PC-9 (cell line): ENCODE measurements around the gene RTN4IP1. TPM values are rescaled to one million over a fixed set of nuclear protein-coding genes. Genes with fewer than 3 reads are reported as not detected.
A peak's percentile ranks its signal among the peaks of the same experiment; 100 is the strongest.

Experiments used
- Bru-seq: library from RNA; stranded (reverse); fragments of 400-500 nt; gene quantifications from one replicate; lab custom pipeline; 2021; lab: Mats Ljungman, UMichigan
- BruChase-seq, 2 experiments: library from RNA; stranded (reverse); fragments of 400-500 nt; gene quantifications; one replicate each; lab custom pipeline; 2021; lab: Mats Ljungman, UMichigan
- BruUV-seq: library from RNA; stranded (reverse); fragments of 400-500 nt; replicated peaks from 2 replicates; lab custom pipeline; 2021; lab: Mats Ljungman, UMichigan
- CTCF ChIA-PET: fragments of 300-600 bp; sonication (Branson Sonifier 250); formaldehyde crosslinking; loops from one replicate; lab custom pipeline; 2022; ENCODE audit warnings: antibody characterized with exemption; lab: Charles Lee
- POLR2A ChIA-PET: fragments of 300-600 bp; sonication (Branson Sonifier 250); formaldehyde crosslinking; loops from one replicate; lab custom pipeline; 2022; ENCODE audit warnings: antibody characterized with exemption; ENCODE audit not compliant: unreplicated experiment; lab: Charles Lee
- DNase-seq, 2 experiments: peaks; one replicate each; pipeline versions ENCODE4 v3.0.0 to v3.0.0-alpha.2; 2015 to 2022; ENCODE audit warnings: mixed read lengths in 1 of 2
- H2AFZ ChIP-seq: fragments of 200-600 bp; sonication (generic); 2 replicates; pipeline ENCODE4 v1.8.1; 2017; ENCODE audit warnings: antibody characterized with exemption
- H3F3A ChIP-seq: fragments of 200-600 bp; sonication (generic); 2 replicates; pipeline ENCODE4 v1.8.1; 2017; ENCODE audit warnings: antibody characterized with exemption, mild to moderate bottlenecking, low read depth; ENCODE audit not compliant: insufficient read depth
- H3K27ac ChIP-seq: fragments of 200-600 bp; sonication (generic); 2 replicates; pipeline ENCODE4 v1.6.1; 2016; ENCODE audit warnings: mixed run types
- H3K27me3 ChIP-seq: fragments of 200-600 bp; sonication (generic); 2 replicates; pipeline ENCODE4 v1.6.1; 2016; ENCODE audit warnings: low read depth, mixed run types; ENCODE audit not compliant: insufficient read depth
- H3K36me3 ChIP-seq: fragments of 200-600 bp; sonication (generic); 2 replicates; pipeline ENCODE4 v1.6.1; 2016; ENCODE audit warnings: low read depth, mixed run types
- H3K4me1 ChIP-seq: fragments of 200-600 bp; sonication (generic); replicated peaks from 2 replicates; pipeline ENCODE4 v1.6.1; 2016; ENCODE audit warnings: mixed run types; ENCODE audit not compliant: insufficient read depth
- H3K4me2 ChIP-seq: fragments of 200-600 bp; sonication (generic); 2 replicates; pipeline ENCODE4 v1.6.1; 2017; ENCODE audit warnings: mixed run types
- H3K4me3 ChIP-seq: fragments of 200-600 bp; sonication (generic); 2 replicates; pipeline ENCODE4 v1.6.1; 2016; ENCODE audit warnings: mixed run types
- H3K79me2 ChIP-seq: fragments of 200-600 bp; sonication (generic); 2 replicates; pipeline ENCODE4 v1.6.1; 2017; ENCODE audit warnings: low read depth, mixed run types
- H3K9me2 ChIP-seq: fragments of 200-600 bp; sonication (generic); 2 replicates; pipeline ENCODE4 v1.8.1; 2017; ENCODE audit warnings: mild to moderate bottlenecking; ENCODE audit not compliant: insufficient read depth
- H3K9me3 ChIP-seq: fragments of 200-600 bp; sonication (generic); 2 replicates; pipeline ENCODE4 v1.8.1; 2016; ENCODE audit warnings: low read depth; ENCODE audit not compliant: insufficient read depth
- H4K20me1 ChIP-seq: fragments of 200-600 bp; sonication (generic); 2 replicates; pipeline ENCODE4 v1.8.1; 2017; ENCODE audit not compliant: insufficient read depth
- EZH2 ChIP-seq: fragments of 200-600 bp; sonication (generic); IDR thresholded peaks from 2 replicates; pipeline ENCODE4 v1.8.0; 2017; ENCODE audit warnings: antibody characterized with exemption, low read depth
- intact Hi-C: fragments of 100-400 bp; cut with micrococcal nuclease; formaldehyde crosslinking; loops from one replicate; pipeline ENCODE4 v1.10.0; 2022; ENCODE audit not compliant: unreplicated experiment
- long read RNA-seq: library from polyadenylated mRNA; stranded (forward); transcript quantifications from one replicate; pipeline ENCODE4 v2.0.0, GENCODE V29; 2022
- total RNA-seq: library from RNA; stranded (reverse); gene quantifications from 2 replicates; pipeline ENCODE4 v1.2.3, GENCODE V29; 2021
- TF ChIP-seq, protein P1 (sequence below): fragments of 200-600 bp; sonication (generic); conservative IDR thresholded peaks from 2 replicates; pipeline ENCODE4 v1.6.1; 2017; ENCODE audit warnings: mixed run types, antibody characterized with exemption, mild to moderate bottlenecking, moderate library complexity

RTN4IP1 gene, protein sequence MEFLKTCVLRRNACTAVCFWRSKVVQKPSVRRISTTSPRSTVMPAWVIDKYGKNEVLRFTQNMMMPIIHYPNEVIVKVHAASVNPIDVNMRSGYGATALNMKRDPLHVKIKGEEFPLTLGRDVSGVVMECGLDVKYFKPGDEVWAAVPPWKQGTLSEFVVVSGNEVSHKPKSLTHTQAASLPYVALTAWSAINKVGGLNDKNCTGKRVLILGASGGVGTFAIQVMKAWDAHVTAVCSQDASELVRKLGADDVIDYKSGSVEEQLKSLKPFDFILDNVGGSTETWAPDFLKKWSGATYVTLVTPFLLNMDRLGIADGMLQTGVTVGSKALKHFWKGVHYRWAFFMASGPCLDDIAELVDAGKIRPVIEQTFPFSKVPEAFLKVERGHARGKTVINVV
- total RNA-seq, result 8.1 and 10.0 TPM in 2 replicates
- percentile 58 among the genes with signal in this experiment for Bru-seq, nascent RNA
- percentile 56 among the genes with signal in this experiment for BruChase-seq, experiment 1, labeled RNA remaining after a 2-hour chase
- BruChase-seq, experiment 2, labeled RNA remaining after a 6-hour chase, result percentile 47 among the genes with signal in this experiment
- long read RNA-seq, transcript RTN4IP1-201 (9 exons, 1,682 nt), result major isoform, 19 of 23 reads
- long read RNA-seq, partial matches to known transcripts, result 1 of 23 reads
- long read RNA-seq, other reads (novel, unspliced or antisense), result 3 of 23 reads

DNA sequence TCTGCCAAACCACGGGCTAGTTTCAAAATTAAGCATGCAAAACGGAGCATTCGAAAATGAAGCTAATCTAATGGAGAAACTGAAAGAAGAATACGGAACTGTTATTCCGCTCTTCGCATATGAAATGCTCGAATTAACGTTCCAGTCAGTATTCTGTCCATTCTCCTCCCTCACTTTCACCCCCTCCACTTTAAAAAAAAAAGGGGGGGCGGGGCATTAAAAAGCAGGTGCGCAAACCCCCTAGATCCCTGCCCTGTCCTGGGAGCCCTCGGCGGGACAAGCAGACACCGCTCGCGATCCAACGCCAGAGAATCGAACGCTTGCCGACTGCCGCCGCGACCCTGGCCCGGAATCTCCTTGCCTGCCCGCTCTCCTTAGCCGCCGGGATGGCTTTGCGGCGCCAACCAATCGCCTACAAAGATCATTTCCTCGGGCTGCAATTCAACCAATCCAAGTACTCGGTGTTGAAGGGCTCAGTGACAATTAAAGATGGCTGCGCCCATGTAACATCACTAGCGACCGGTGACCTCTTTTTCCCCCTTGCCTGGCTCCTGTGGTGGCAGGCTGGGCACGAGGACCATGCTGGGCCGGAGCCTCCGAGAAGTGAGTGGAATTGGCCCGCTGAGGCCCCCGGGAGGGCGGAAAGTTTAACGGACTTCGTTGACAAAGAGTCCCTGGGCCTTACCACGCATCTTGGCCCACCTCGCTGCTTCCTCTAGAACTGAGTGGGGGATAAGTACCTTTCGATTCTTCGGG is at the start of gene RTN4IP1, which contains the start of gene QRSL1:
Gene RTN4IP1, minus strand, starts transcription at position 396 of the 756 bp plus-strand sequence. CDS start 477 bp downstream, outside the sequence.
Gene QRSL1, plus strand, starts transcription at position 476 of the 756 bp plus-strand sequence. Its CDS starts 104 bp downstream, at position 580.
- Histone ChIP-seq H2AFZ (peak within 1 kb of the TSS; percentile 90), H3F3A (no peaks in the 10 kb centered on the region; the same call in 1 of the 2 replicates), H3K9me3 (no peaks in the 10 kb centered on the region), H3K27me3 (no peaks in the 10 kb centered on the region), H3K79me2 (peaks cover 57% of the 10 kb centered on the region), H3K36me3 (no peaks in the 10 kb centered on the region), H3K27ac (peak within 1 kb of the TSS; percentile 68), H3K4me1 (peaks cover 10% of the 10 kb centered on the region), H3K9me2 (no peaks in the 10 kb centered on the region), H3K4me3 (peak within 1 kb of the TSS; percentile 96), H4K20me1 (peaks cover 3% of the 10 kb centered on the region; the same call in 1 of the 2 replicates), H3K4me2 (peak within 1 kb of the TSS; percentile 78)
- TF ChIP-seq, protein P1, sequence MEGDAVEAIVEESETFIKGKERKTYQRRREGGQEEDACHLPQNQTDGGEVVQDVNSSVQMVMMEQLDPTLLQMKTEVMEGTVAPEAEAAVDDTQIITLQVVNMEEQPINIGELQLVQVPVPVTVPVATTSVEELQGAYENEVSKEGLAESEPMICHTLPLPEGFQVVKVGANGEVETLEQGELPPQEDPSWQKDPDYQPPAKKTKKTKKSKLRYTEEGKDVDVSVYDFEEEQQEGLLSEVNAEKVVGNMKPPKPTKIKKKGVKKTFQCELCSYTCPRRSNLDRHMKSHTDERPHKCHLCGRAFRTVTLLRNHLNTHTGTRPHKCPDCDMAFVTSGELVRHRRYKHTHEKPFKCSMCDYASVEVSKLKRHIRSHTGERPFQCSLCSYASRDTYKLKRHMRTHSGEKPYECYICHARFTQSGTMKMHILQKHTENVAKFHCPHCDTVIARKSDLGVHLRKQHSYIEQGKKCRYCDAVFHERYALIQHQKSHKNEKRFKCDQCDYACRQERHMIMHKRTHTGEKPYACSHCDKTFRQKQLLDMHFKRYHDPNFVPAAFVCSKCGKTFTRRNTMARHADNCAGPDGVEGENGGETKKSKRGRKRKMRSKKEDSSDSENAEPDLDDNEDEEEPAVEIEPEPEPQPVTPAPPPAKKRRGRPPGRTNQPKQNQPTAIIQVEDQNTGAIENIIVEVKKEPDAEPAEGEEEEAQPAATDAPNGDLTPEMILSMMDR, result no peak
- no peak for TF ChIP-seq EZH2
- BruUV-seq, result TSS peak; percentile 85
- ChIA-PET CTCF (no interaction called here), POLR2A (no interaction called here)
- peak; percentile 83 to 88 for DNase-seq
- intact Hi-C loops, result loop anchor here (1.0 to 2.0 kb wide), 2 partner anchors 170 to 345 kb away; partner anchors contain the start of gene CD24

DNA sequence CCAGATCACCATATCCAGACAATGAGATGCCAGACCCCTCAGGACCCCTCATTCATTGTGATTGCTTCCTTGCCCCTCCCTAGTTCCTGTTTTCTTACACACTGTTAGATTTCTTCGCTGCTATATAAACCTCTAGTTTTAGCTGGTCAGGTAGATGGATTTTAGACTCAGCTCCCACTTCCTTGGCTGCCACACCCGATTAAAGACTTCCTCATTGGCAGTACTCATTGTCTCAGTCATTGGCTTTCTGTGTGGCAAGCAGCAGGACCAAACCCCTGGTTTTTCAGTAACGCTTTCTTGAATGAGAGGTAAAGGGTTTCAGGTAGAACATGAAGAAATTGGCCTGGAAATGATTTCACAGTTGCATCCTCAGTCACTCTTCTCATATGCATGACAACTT is 48.0 kb upstream of the RTN4IP1 start:
- H3K36me3 ChIP-seq, result no peaks in the 10 kb centered on the region
- ChIA-PET CTCF (no interaction called here), POLR2A (no interaction called here)
- H3K9me3 ChIP-seq, result no peaks in the 10 kb centered on the region
- H3K79me2 ChIP-seq, result no peaks in the 10 kb centered on the region
- no peak for DNase-seq
- no peak overlapping the region for H3K4me2 ChIP-seq
- no peaks in the 10 kb centered on the region for H3K4me1 ChIP-seq
- no peak overlapping the region for H3K27ac ChIP-seq
- no peak for TF ChIP-seq EZH2
- H3K4me3 ChIP-seq, result no peak overlapping the region
- intact Hi-C loops, result no loop called here
- H4K20me1 ChIP-seq, result no peaks in the 10 kb centered on the region
- BruUV-seq, result no TSS peak
- no peaks in the 10 kb centered on the region for H3K9me2 ChIP-seq
- H3F3A ChIP-seq, result no peaks in the 10 kb centered on the region
- no peak overlapping the region for H2AFZ ChIP-seq
- H3K27me3 ChIP-seq, result no peaks in the 10 kb centered on the region

DNA sequence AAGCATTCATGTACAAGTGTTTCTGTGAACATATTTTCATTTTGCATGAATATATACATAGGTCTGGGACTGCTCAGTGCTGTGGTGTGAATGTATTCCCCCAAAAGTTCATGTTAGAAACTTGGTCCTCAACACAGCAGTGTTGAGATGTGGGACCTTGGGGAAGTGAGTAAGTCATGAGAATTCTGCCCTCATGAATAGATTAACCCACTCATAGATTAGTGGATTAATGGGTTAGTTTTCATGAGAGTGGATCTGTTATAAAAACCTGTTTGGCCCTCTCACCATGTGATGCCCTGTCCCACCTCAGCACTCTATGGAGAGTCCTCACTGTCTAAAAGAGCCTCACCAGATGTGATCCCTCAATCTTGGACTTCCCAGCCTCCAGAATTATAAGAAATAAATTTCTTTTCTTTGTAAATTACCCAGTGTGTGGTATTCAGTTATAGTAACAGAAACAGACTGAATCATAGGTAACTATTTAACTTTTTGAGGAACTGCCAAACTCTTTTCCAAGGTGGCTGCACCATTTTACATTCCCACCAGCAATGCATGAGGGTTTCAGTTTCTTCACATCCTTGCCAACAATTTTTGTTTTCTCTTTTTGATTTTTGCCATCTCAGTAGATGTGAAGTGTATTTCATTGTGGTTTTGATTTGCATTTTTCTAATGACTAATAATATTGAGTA is 45.4 kb upstream of the RTN4IP1 start:
- CTCF ChIA-PET, result no interaction called here

More for the DNA sequence above, 45.4 kb upstream of the RTN4IP1 start:
- no peaks in the 10 kb centered on the region for H4K20me1 ChIP-seq
- H3K9me3 ChIP-seq, result no peaks in the 10 kb centered on the region
- no peak overlapping the region for H3K27ac ChIP-seq
- H3K9me2 ChIP-seq, result no peaks in the 10 kb centered on the region
- no TSS peak for BruUV-seq
- no peaks in the 10 kb centered on the region for H3K4me1 ChIP-seq
- no peak overlapping the region for H2AFZ ChIP-seq
- no peaks in the 10 kb centered on the region for H3K36me3 ChIP-seq
- no peak for TF ChIP-seq EZH2
- TF ChIP-seq, protein P1, result no peak
- no peaks in the 10 kb centered on the region for H3K79me2 ChIP-seq
- no peaks in the 10 kb centered on the region for H3K27me3 ChIP-seq
- intact Hi-C loops, result no loop called here
- H3F3A ChIP-seq, result no peaks in the 10 kb centered on the region
- POLR2A ChIA-PET, result no interaction called here
- DNase-seq, result no peak
- no peak overlapping the region for H3K4me2 ChIP-seq
- no peak overlapping the region for H3K4me3 ChIP-seq
